Stimulated activated CD4-positive, alpha-beta T cell treated with anti-CD3 and anti-CD28 coated beads, Interleukin-15, amount 100 ng/mL, for 1 hour (primary cell): ENCODE results near the gene UBL4B.

ENCODE experiments used
- DNase-seq, 2 donors: peaks; one replicate each; pipeline ENCODE4 v3.0.0-alpha.2; 2020; ENCODE audit warnings: low read depth in 1 of 2, low spot score in 1 of 2

UBL4B gene

DNA sequence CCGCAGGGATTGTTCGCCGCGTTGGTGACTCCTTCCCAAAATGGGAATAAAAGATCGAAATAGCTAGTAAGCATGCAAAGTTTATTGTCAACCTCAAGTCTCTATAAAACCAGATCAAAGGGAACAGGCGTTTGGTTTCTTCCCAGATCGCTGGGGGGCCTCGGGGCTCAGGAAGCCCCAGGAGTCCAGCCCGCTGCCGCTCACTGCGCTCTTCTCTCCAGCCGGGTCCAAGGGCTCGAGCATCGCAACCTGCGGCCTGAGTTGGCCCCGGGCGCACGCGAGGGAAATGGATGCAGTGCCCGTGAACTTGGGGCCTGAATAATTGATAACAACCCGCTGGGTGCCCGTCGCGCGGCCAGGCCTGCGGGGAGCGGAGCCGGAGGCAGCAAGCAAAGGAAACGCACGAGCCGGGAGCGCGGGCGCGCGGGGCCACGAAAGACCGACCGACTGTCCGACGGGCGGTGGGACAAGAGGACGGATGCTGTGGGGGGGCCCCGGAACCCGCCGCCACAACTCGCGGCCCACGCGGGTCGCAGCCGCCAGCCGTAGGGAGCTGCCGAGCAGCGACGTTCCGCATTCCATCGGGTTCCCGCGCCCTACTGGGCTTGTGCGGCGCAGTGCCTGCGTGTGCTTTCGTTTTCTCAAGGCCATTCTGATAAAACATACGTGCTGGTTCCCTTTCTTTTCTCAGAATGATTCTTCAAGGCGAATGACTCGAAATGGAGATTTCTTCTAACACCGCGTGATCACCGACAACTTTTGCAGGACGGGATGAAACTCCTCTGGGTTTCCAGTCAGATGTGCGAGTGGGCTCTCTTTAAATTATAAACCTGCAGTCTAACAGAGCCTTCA, 27.8 kb upstream of the UBL4B start:
- DNase-seq: no peak

DNA sequence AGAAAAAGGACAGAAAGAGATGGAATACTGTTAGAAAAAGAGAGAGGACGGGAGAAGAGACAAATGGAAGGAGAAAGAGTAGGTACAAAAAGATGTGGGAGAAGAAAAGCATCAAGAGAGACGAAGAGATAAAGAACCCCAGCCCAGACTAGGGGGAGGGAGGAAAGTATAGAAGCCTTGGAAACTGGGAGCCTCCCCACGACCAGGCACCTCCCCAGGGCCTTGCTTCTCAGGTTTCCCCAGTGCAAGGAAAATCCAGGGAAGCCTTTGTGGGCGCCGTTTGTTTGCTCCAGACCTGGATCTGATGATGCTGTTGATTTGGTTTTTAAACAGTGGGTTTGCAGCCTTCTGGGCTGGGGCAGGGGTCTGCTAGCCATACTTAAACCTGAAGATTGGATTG, 26.6 kb upstream of the UBL4B start:
- DNase-seq: no peak

DNA sequence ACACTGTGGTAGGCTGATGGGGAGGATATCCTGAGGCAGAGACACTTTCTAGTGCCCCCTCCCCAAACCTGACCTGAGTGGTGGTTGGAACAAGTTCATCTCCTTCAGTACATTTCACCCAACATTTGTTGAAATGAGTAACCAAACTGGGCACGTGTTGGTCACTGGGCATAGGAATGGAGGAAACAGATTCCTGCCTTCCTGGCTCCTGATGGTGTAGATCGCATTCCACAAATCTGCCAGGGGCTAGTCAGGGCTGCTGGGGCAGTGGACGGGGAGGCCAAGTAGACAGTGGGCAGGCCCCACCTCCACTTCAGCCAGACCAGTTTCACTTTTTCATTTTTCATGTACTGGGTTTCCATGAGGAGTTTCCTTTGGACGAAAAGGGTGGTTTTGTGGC, 25.3 kb upstream of the UBL4B start:
- no peak for DNase-seq

DNA sequence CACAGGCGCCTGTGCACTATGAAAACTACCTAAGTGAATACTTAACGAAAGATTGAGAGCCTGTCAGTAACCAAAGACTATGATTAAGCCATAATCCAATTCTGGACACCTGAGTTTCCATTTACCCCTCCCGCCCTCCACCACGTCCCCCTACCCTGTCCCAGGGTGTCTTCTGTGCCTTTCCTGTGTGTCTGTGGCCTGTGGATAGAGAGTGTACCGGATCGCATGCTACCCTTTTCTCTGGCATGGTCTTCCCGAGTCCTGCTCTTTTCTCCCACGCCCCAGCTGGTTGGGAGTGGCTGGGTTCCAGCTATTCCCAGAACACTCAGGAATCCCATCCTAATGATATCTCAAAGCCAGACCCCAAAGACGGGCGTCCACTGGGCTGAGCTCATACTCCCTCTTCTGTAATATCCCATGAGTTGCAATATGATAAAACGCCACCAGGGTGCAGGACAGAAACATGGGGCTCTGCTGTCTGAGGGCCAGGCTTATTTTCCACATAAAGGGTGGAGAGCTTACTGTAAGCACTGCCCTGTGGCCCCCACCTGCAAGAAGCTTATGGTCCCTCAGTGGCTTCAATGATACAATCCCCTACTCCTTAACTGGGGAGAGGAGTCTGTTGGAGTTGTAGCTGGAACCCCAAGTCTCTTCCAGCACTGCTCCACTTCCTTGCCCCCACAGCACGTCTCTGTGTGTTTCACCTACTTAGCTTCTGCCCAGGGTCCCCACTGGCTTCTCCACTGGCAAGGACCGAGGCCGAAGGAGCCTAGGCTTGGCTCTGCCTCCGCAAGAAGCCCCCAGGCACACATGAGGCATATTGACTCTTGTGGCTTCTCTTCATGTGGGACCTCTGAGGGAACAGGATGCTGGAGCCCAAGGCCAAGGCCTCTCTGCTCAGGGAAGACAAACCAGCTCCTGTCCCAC, 24.2 kb upstream of the UBL4B start:
- no peak for DNase-seq

DNA sequence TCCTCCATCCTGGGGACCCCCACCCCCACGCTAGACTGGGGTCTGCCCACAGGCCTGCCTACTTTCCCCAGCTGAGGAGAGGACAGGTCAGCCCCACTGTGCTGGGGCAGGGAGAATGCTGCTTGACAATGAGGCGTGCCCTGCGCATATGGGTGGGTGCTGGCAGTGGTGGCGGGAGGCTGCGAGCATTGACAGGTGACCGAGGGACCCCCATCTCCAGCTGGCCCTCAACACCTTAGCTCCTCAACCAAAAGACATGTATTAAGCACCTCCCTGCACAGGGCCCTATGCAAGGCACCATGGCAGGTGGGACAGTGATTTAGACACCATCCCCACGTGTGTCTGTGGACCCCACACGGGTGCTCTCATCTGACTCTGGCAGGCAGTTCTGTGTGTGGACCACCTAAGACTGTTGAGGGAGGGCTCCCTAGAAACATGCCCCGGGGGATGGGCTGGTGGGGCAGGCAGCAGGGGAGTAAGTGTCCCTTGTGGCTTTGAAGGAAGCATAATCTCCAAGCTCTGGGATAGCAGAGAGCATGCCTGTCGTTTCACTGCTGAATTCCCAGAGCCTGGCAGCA, 23.4 kb upstream of the UBL4B start:
- DNase-seq: no peak

DNA sequence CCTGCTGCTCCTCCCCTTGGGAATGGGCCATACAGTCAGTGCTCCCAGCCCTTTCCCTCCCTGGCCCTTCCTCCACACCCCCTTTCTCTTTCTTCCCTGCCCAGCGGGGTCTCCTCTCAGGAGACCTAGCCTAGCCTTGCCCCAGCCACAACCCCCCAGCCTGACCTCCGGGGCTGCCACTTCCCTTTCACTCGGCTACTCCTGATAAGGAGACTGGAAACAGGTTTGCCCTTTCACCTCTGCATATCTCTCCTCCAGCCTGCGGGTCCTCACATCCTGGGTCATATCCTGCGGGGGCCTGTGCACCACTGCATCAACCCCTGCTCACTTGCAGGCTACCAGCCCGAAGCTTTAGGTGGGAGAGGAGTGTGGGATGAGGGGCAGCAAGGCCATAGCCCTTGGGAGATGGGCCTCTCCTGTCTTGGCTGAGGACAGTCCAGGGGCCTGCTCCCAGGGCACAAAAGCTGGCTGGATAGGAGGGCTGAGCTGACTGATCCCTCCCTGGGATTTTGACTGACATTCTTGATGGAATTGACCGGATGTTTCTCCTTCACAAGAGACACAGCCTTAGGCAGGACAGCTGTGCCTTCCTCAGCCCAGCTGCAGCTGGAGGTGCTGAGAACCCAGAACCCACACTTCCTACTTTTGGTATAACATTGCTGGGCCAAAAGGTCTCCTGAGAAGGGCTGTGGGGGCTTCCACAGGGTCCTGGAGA, 22.5 kb upstream of the UBL4B start:
- no peak for DNase-seq

DNA sequence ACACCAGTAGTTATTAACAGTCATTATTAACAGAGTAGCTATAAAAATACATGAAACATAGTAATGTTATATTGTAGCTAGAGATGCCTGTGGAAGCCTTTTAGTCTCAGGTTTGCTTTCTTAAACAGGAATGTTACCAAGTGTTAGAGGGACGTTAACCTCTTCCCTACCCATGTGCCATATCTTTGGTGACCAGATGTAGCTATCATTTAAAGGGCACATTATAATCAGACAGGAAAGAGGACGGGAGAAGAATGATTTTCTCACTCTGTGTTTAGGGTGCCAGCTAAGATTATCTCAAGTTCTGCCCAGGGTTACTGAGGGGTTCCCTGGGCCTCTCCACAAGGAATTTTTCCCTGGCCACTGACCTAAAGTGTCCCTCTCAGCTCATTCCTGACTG, 20.9 kb upstream of the UBL4B start:
- DNase-seq: no peak

DNA sequence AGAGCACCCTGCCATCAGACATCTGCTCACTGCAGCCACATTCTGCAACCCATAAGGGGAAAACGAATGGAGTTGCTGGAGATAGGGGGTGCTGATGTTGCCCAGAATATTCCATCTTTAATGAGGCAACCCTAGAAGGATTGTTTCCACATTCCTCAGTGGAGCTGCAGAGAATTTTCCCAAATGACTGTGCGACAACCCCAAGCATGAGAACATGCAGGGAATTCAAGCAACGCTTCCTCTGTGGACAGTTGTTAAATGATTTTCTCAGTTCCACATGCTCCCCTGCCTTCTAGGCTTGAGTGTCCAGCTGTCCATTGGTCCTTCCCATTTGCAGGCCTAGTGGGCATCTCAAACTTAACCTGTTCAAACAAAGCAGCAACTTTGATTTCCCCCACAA, 20.5 kb upstream of the UBL4B start:
- DNase-seq: no peak

DNA sequence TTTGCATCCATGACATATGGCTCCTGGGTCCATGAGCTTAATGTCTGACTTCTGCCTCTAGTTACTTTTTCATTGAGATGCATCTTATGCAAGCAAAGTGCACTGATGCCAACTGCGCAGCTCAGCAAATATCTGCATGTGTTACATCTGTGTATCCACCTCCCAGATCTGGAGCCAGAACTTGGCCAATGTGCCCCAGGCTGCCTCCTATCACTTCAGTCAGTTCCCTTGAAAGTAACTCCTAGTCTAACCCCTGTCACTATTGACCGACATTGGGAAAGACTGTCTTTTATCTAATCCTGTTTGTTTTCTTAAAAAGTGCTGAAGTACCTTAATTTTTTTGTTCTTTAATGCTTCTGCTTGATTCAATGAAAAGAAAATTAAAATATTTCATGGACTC, 19.3 kb upstream of the UBL4B start:
- no peak for DNase-seq

DNA sequence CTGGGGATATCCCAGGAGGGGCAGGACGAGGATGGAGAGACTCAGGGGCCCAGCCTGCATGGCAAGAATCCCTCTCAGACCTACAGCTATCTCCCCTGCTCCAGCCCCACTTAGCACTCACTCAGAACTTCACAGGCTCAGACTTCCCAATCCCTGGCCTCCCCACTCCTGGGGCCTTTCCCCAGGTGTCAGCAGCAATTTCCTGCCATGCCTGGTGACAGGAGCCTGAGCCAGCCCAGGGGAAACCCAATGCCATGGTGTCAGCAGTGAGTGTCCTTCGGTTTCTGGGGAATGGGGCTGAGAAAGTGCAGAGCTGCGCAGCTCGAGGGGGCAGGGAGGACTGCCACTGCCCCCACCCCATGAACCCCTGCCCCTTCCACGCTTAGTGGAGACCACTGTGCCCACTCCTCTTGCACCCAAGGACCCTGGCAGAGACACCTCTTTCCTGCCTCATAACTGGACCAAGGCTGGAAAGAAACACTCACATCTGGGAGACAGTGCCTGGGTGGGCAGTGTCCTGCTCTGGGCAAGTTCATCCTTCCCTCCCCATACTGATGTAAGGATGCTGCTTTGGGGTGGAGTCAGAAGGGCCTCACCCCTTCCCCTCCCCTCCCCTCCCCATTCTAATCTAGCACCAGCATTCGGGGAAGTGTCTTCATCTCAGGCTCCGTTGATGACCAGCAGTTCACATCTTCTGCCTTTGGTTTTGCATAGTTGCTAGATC, 17.1 kb upstream of the UBL4B start:
- no peak for DNase-seq

DNA sequence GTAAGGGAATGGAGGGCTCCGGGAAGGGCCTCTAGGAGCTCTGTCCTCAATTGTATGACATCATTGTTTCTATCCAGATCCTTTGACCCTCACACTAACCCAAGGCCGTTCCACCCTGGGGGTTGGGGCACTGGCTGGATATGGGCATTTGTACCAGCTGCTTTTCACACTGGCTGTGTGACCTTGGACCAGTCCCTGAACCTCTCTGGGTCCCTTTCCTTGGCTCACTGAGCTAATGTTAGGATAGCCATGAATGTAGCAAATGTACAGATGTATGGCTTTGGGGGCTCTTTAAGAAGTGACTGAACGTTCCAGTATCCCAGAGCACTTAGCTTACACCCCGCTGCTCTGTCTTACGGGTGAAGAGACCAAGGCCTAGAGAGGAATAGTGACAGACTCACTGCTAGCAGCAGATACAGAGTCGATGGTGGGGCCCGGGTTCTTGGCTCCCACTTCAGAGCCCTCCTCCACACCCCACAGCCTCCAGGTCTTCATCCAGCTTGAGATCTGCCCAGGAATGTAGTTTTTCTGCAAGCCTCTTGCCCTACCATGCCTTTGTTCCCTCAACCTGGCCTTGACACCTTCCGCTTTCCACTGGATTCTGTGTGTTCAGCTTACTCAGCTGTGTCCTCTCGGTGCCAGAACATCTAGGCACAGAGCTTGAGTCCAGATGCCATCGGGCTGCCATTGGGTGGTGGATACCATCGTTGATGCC, 14.6 kb upstream of the UBL4B start:
- DNase-seq: no peak

DNA sequence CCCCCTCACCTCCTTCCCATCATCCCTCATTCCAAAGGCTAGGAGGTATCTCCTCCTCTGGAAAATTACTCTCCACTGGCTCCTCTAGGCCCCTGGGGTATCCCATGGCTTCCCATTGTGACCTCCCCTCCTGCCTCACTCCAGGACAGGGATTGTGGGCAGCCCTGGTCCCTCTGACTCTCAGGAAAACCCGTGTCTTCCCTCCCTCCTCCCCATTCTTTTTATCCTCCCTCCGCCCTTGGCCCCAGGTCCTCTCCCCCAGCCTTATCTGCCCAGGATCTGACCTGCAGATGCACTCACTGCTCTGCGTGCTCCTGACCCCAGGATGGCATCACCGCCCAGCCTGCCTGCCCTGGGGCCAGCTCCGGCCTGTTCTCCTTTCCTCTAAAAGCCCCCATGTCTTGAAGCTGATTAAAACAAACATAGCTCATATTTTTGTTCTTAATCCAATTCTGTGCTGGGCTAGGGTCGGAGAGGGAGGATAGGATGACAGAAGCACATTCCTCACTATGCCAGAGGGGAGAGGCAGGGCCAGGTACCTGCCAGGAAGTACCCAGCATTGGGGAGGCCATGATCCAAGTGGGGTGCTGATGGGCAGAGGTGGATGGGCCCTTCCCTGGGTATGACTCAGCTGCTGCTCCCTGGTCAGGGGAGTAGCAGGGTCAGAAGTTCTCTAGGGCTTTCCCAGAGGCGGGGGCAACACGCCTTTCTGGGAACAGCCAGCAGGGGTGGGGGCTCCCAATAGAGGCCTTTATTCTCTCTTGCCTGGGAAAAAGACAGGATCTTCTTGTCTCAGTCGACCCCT, 13.8 kb upstream of the UBL4B start:
- no peak for DNase-seq

DNA sequence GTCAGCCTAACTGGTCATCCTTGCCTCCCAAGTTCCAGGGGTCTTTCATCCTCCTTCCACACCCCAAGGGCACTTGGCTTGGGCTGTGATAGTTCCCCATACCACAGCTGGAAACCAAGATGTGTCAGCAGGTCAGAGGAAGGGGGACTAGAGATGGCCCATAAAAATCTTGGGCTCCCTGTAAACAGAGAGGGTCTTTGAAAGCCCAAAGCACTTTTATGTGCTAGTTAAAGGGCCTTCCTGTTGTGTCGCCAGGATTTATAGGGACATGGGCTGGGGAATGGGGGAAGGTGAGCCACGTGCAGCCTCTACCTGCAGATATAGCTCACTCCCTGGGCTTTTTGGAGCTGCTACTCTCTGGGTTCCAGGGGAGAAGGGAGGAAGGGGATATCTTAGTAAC, 11.9 kb upstream of the UBL4B start:
- DNase-seq: no peak

DNA sequence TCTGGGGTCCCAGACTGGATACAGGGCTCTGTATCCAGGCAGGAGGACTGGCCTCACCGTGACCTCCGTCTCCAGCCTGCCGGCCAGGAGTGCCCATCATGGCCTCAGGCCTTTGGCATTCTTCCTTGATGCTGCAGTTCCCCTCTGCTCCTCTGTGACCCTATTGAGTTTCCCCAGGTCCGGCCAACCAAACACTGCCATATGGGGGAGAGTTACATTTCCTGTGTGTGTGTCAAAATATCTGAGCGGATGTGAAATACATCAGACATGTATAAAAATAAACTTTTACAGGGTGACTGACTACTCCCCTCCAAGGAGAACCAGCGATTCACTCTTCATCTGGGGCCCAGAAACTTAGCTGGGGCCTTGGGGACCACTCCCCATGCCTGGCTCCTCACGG, 10.2 kb upstream of the UBL4B start:
- DNase-seq: no peak

DNA sequence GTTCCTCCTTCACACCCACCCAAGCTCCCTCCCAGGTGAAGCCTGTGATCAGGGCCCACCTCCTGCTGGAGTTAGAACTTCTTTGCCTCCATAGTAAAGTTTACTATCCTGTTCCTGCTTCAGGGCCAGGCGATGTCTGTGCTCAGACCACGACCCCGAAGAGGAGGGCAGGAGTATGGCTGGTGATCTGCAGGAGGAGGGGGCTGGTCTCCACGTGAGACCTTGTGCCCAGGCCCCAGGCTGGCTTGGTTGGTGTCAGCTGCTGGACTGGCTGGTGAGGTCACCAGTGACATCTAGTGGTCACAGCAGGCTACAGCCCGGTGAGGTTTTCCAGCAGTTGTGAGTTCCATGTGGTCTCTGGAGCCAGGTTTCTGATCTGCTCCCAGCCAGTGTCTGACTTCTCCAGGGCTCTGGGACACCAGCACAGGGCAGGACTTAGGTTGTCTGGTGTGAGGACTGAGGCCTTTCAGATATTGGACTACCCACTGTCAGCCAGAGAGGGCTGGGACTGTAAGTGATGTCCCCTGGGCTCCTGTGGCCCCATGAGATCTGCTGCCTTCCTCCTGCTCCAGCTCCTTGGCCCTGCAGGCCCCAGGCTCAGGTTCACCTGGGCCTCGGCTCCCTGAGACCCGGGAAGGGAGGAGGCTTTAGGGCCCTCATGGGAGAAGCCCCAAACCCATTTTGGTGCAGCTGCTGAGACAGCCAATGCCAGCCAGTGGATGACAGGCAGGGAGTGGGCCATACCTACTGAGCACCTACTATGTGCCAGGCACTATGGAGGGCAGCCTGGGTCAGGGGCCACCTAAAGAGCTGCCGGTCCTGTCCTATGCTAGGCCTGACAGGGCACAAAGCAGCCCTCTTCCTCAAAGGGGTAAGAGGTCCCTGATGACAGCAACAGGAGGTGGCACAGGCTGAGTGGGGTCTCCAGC, 6.0 kb upstream of the UBL4B start:
- peak; percentile 10 to 37 for DNase-seq

DNA sequence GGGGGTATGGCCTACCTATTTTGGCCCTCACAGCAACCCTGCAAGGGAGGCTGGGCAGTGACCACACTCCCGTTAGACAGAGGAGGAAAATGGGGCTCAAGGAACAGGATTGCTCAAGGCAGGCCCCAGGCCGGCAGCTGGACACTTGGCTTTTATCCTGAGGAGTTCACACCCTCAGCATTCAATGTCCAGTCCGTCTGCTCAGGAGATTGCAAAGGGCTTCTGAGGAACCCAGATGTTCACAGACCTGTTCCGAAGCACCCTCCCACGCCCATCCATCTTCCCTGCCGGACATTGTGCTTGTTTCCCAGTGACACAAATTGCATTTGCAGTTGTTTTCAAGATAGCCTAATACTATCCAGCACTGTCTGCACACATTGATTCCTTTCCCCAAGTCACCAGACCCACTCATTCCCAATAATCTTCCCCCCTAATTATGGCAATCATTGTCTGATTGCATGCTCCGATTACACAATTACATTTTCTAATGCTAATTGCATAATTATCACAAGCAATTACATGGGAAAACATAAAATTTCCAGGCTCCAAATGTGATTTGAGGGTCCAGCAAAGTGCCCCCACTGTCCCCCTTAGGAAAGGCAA, 4.3 kb upstream of the UBL4B start:
- no peak for DNase-seq

DNA sequence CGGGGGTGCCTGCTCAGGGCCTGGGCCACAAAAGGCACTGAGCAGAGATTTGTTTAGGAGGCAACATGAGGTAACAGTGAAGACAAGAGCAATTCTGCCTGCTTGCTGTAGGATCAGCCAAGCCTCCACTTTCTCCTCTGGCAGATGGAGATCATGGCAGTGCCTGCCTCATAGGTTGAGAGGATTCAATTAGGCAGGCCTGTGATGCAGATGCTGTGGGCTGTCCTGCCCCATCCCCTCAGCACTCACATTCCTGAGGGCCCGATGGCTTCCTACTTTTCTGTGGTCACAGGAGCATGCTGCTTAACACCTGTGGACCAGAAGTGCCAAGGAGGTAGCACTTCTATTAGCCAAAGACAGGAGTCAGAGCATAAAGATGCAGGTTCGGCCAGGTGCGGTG, 1.2 kb upstream of the UBL4B start:
- DNase-seq: no peak

DNA sequence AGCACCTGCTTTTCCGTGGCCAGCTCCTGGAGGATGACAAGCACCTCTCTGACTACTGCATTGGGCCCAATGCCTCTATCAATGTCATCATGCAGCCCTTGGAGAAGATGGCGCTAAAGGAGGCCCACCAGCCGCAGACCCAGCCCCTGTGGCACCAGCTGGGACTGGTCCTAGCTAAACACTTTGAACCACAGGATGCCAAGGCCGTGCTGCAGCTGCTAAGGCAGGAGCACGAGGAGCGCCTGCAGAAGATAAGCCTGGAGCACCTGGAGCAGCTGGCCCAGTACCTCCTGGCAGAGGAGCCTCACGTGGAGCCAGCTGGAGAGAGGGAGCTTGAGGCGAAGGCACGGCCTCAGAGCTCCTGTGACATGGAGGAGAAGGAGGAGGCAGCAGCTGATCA, 413 bp downstream of the UBL4B start:
- DNase-seq: no peak
